NOMO-1 treated with dmso at 0.1 percent for 144 hours (cell line): ENCODE results near the gene GOLGA6L6.
"Not testable (repeated sequence)": the region's sequence is repeated elsewhere in the genome, so short reads cannot be mapped to it uniquely, and the experiment has no call there.

ENCODE experiments used
- DNase-seq: peaks from one replicate; lab custom pipeline; 2025; ENCODE audit not compliant: unreplicated experiment; lab: John Stamatoyannopoulos, UW

The GOLGA6L6 gene

GRCh38 chr15:20541700-20542099 is at the start of gene GOLGA6L6:
Gene GOLGA6L6, minus strand, starts transcription at chr15:20541800. Its CDS starts 91 bp downstream, at chr15:20541709.
- DNase-seq: not testable (repeated sequence)

- not testable (repeated sequence) for DNase-seq
Observed at GRCh38 chr15:20590069-20590468, 48.5 kb upstream of the GOLGA6L6 start.

- not testable (repeated sequence) for DNase-seq
Observed at GRCh38 chr15:20586821-20587220, 45.2 kb upstream of the GOLGA6L6 start.

- not testable (repeated sequence) for DNase-seq
Observed at GRCh38 chr15:20582726-20583115, 41.1 kb upstream of the GOLGA6L6 start.

- DNase-seq: not testable (repeated sequence)
Observed at GRCh38 chr15:20582109-20582725, 40.6 kb upstream of the GOLGA6L6 start.

- not testable (repeated sequence) for DNase-seq
Observed at GRCh38 chr15:20581261-20582108, 39.9 kb upstream of the GOLGA6L6 start.

GRCh38 chr15:20579662-20580061 is 38.1 kb upstream of the GOLGA6L6 start:
- DNase-seq: not testable (repeated sequence)

- not testable (repeated sequence) for DNase-seq
Observed at GRCh38 chr15:20551289-20551688, 9.7 kb upstream of the GOLGA6L6 start.

GRCh38 chr15:20505926-20506658 is 35.5 kb downstream of the GOLGA6L6 start:
- DNase-seq: not testable (repeated sequence)

- DNase-seq: not testable (repeated sequence)
Observed at GRCh38 chr15:20502839-20503238, 38.8 kb downstream of the GOLGA6L6 start.

GRCh38 chr15:20501512-20502222 is 39.9 kb downstream of the GOLGA6L6 start:
- not testable (repeated sequence) for DNase-seq

- not testable (repeated sequence) for DNase-seq
Observed at GRCh38 chr15:20497781-20498180, 43.8 kb downstream of the GOLGA6L6 start.

- not testable (repeated sequence) for DNase-seq
Observed at GRCh38 chr15:20493035-20493434, 48.6 kb downstream of the GOLGA6L6 start.

- not testable (repeated sequence) for DNase-seq
Observed at GRCh38 chr15:20492598-20492997, 49.0 kb downstream of the GOLGA6L6 start.

- DNase-seq: not testable (repeated sequence)
Observed at GRCh38 chr15:20489320-20489719, 52.3 kb downstream of the GOLGA6L6 start.
